GM18870 (cell line): Measurements from ENCODE around the gene CENPN.

Experiments
- ATAC-seq: cut with Tn5 transposase; IDR thresholded peaks from one replicate; pipeline ENCODE4 v1.9.1; 2021; ENCODE audit warnings: moderate library complexity; ENCODE audit not compliant: unreplicated experiment

Gene CENPN, protein sequence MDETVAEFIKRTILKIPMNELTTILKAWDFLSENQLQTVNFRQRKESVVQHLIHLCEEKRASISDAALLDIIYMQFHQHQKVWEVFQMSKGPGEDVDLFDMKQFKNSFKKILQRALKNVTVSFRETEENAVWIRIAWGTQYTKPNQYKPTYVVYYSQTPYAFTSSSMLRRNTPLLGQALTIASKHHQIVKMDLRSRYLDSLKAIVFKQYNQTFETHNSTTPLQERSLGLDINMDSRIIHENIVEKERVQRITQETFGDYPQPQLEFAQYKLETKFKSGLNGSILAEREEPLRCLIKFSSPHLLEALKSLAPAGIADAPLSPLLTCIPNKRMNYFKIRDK

DNA sequence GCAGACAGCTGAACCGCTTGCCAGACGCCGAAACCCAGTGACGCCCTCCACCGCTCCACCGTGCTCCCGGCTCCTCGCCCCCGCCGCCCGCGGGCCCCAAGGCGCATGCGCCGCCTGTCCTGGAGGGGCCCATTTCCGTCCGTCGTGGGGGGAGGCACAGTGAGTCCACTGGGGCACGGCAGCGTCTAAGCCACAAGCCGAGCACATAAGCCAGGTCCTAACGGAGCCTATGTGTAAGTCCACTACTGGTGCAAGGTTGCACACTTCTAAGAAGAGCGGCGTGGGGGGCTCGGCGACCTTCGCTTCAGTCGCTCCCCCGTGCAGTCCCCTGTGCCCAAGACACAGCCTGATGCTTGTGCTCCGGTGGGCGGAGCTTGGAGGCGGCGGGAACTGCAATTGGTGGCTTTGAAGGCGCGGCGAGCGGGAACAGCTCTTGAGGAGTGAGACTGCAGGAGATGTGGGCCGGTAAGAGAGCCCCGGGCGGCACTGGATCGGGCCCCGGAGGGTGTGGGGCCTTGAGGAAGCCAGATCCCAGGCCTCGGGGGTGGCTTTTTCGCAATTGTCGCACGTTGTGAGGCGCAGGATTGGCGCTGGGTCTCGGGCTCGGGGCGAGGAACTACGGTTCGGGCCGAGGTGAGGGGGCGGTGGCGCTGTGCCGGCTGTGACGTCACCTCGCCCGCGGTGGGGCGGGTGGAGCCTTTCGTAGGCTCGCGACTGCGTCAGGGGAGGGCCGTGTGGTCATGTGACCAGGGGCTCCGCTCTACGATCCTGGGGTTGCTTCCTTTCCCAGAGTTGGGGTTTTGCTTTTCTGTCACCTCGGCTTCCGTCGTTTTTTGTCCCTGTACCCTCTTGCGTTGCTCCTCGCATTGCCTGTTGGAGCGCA is at the start of gene CENPN, which contains the start of gene CMC2:
Gene CENPN, plus strand, starts transcription at position 402 of the 883 bp plus-strand sequence. CDS start 4,726 bp downstream, outside the sequence.
Gene CMC2, minus strand, starts transcription at position 73 of the 883 bp plus-strand sequence. CDS start 9,491 bp downstream, outside the sequence.
- peak; percentile 90 for ATAC-seq

DNA sequence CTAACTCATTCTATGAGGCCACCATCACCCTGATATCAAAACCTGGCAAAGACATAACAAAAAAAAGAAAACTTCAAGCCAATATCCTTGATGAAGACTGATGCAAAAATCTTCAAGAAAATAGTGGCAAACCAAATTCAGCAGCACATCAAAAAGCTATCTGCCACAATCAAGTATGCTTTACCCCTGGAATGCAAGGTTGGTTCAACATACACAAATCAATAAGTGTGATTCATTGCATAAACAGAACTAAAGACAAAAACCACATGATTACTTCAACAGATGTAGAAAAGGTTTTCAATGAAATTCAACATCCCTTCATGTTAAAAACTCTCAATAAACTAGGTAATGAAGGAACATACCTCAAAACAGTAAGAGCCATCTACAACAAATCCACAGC is 48.7 kb upstream of the CENPN start:
- ATAC-seq = no peak

DNA sequence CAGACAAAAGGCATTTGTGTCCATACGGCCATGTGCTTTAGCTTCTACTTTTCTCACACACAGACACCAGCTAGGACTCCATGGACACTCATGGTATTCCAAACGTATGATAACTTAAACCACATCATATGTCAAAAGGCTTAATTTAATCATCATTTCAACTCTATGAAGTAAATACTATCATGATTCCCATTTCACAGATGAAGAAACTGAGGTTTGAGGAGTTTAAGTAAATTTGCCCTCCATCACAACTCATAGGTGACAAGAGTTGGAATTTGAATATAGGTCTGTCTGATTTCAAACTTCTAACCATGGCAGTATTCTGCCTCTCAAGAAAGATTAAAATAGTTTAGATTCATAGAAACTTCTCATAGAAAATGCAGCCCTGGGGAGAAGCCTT is 44.1 kb upstream of the CENPN start:
- ATAC-seq = no peak

DNA sequence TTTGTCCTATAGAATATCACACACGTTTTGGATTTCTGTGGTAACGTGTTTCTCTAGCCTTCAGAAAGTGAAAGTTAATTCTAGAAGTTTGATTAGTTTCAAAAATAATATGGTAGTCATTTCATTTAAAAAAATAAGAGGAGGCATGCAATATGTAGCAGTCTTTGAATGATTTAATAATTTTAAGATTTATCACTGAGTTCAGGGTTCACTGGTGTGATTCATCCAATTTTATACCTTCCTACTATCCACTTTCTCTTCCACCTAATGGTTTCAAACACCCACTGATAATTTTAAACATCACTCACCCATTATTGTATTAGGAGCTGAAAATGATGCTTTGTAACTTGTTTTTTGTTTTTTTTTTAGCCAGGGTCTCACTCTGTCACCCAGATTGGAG is 42.7 kb upstream of the CENPN start:
- ATAC-seq = no peak

DNA sequence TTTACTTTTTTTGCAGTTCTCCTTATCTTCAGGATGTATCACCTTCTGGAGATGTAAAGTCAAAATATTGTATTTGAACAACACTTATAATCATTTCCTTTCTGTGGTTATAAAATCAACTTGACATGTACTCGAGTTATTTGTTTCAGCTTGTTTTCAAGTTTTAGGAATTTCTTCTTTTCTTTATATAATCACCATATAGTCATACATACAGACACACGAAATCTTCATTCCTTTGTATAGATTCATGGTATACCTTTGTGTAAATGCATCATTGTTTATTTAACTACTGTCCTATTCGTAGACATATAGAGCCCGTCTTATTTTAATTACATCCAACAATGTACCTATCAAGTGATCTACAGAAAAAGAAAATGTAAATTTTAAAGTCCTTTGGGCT is 40.4 kb upstream of the CENPN start:
- ATAC-seq = no peak

DNA sequence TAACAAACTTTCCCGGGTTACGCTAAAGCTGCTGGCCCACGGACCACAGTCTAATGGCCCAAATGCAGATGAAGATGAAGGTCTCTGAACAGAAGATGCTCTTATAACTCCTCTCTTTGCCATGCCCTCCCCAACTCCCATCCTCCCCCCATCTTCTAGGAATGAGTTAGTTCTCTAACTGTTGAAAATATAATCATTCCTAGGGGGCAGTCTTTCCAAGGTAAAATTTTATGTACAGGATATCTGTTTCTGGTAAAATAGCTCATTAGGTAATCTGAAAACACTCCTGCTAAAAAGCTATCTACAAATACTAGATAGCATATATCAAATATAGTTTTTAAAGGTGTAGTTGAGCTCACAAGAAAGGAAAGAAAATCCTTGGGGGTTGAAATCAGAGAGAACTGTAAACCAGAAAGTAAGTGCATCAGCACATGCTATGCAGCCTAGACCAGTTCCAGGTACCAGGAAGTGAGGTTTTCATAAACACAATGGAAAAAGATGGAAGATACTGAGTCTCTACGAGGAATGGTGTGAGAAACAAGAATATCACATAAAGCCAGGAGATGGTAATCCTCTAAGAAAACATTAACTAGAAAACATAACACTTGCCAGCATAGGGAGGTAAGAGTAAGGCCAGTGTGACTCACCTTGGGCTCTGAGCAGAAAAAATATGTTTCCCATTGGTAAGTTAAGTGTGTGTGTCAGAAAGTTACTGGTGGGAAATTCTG is 38.5 kb upstream of the CENPN start:
- ATAC-seq = no peak

DNA sequence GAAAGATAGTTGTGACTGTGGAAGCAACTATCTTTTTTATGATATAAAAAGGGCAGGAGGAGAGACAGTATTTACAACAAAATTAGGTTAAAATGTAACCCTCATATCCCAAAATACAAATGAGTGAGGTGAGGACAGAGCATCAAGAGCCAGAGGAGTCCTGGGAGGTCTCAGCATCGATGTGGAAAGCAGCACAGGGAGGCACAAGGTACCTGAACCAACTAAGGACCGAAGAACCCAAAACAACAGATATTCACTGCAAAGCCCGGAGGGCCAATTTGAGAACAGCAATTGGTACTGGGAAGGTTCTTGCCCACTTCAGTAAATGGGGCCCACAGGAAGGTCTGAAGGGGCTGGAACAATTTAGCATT is 37.9 kb upstream of the CENPN start:
- ATAC-seq = no peak

DNA sequence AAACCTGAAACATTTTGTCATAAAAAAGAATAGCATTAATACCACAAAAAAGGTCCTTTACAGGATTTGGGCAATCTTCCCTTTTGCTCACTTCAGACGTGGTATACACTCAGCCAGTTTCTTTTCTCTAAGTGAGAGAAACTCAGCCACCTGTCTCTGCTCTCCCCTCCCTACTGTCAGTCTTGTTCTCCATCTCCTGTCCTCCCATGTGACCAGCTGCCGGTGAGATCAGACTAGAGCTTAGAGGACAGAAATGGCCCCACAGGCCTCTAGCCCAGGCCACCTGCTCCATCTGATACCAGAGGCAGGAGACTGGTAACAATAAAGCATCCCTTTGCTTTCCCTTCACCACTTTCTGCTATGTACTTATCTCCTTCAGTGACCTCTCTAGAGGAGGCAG is 35.2 kb upstream of the CENPN start:
- no peak for ATAC-seq

DNA sequence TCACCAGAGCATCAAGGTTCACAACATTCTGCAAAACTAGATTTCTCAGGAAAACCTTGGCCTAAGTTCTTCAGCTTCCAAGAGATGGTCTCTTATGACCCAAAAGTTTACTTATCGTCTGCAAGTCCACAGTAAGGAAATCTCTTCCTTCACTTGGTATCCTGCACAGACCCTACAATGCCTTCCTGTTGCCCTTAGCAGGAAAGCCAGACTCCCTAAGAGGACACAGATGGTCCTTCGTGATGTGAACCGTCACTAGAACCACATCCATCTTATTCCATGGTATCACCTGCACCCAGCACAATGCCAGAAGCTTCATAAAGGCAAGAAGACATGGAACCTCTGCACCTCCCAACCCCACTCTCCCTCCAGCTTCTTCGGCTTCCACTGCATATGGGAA is 34.4 kb upstream of the CENPN start:
- no peak for ATAC-seq

DNA sequence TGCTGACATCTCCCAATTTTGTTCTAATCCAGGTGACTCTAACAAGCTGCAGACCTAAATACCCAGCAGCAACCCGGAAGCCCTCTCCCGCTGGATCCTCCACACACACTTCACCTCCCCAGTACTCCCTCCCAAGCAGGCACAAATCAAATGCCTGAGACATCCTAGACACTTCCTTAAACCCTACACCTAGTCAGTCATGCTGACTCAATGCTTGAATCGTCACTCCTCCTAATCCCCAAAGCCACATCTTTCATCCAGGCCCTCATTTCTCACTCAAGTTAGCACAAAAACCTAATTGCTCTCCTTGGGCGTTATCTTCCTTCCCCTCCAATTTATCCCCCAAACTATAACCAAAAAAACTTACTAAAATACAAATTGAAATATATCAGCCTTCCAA is 33.0 kb upstream of the CENPN start:
- ATAC-seq = no peak

DNA sequence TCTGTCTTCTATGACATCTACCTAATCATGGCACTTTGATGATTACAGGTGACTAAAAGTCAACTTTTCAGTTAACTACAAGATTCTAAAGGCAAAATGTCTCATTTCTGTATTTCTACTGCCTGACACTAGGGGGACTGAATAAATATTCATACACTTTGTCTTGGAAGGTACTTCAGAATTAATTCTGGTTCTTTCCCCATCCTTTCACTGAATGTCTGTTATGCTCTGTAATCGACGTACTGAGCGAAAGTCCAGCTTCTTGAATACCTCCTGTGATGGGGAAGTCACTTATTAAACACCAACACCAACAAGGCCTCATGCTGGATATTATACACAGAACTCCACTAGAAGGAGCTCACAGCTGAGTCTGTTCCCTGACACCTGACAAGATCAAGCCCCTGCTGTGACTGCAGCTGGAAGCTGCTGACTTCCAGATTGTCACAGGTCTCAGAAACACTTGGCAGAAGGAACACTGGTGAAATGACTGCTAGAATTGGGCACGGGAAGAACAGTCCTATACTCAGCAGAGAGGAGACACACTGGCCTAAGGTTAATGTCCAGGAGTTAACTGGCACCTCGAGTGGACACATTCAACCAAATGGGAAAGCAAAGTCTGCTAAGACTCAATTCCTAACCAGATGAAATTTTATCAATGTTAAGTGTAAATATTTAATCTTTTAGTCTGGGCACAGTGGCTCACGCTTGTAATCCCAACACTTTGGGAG is 32.2 kb upstream of the CENPN start:
- no peak for ATAC-seq

DNA sequence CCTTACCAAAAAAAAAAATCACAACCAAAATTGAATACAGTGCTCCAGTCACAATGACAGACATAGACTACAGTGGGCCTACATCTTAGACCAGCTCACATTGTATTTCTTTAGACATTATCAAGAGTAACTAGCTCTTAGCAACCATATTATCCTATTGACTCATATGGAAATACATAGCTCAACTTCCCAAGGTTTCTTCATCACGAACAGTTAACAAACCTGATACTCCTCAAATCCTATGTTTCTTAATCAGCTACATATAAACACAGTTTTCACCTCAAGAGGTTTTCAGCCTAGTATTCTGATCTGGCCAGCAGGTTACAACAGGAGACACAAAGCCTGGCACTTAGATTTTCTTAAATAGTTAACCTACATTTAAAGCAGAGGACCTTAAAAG is 30.1 kb upstream of the CENPN start:
- ATAC-seq = no peak

DNA sequence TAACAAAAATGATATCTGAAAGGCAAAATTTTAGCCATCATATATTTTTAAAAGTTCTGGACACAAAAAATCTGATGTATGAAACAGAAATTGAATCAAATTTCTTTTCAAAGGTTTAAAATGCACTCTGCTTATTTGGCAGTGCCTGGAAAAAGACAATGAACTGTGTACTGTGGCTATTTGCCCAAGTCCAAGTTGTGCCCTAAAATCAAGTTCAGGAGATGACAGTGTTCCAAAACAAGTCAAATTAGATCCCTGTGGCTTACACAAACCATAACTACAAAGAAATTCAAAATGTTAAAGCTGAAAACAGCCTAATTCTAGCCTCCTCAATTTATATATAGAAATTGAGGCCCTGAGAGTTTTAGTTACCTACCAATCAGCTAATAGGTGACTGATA is 25.9 kb upstream of the CENPN start:
- ATAC-seq = no peak

DNA sequence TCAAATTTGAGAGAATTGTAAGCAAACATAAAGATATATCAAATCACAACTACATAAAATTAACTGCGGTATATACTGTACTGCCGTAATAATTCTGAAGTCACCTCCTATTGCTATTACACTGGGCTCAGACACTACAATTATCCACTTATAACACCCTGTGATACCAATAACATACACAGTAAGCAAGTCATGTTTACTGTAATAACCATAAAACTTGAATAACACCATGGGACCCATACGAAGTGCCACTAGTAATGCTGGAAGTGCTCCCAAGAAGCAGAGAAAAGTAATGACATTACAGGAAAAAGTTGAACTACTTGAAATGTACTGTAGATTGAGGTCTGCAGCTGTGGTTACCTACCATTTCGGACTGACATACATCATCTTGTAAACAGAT is 24.4 kb upstream of the CENPN start:
- no peak for ATAC-seq

DNA sequence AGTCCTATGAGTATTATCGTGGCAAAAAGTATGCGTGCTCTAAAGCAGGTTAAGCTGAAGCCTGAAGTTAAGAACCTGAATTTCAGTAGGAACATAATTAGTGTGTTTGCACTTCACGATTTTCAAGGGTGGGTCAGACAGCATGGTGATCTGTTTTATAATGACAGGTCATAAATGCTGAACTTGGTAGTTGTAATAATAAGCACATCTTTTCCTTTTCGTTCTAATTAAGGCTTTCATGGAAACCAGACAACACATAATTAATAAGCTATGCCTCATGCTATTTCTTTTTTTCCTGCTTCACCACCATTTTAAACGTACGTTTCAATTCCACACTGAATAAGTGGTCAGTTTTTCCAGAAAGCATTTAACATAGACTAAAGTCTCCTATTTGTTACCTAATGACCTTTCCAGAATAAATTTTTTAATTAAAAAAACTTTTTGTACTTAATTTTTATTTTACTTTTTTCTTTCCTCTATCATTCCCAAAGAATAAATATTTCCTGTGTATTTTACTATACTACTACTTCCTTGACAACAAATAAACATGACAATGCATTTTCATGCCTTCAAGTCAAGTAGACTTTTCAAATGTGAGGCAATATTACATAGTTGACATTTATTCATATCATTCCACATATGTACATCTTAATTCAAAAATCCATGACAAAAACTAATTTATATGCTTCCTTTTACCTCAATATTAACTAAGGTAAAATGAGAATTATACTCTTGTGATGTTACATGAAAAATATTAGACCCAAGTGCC is 22.7 kb upstream of the CENPN start:
- ATAC-seq = no peak

DNA sequence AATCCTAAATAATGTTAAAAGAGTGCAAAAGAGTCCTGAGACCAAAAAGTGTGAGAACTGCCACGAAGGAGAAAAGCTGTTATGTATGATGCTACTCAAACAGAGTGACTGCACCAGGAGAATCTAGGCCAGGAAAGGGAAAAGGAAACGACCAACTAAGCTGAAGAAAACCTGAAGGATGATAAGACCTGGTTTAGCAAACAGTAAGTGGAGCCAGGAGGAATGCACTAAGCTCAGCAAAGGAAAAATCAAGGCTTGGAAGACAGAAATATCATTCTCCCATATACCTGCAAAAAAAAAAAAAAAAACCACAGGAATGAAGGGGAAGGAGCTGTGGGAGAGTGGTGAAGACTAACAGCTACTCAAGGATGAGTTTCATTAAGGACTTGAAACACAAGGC is 21.4 kb upstream of the CENPN start:
- no peak for ATAC-seq

DNA sequence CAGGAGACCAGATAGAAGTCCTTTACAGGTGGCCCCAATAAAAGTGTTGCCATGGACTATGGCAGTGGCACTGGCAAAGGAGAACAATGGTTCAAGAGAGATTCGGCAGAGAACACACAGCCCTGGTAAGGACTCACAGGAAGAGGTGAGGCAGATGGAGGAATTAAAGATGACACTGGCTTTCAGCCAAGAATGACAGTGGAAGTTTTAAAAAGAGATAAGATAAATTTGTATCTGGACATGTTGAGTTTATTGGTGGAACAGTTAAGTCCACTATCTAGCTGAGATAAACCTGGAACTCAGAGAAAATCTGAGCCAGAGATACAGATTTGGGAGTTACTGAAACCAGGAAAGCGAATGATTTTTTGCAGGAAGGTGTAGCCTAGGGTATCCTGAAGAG is 20.5 kb upstream of the CENPN start:
- no peak for ATAC-seq

DNA sequence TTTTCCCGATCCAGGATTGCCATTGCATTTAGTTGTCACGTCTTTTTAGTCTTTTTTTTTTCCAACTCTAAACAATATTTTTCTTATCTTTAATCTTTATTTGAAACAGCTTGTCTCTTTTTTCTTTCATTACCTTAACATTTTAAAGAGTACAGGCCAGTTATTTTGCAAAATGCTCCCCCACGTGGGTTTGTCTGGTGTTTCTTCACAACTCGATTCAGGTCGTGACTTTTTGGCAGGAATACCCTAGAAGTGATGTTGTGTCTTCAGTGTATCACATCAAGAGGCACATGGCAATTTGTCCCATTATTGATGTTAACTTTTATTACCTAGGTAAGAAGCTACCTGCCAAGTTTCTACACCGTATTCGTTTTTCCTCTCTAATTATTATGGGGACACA is 18.3 kb upstream of the CENPN start:
- no peak for ATAC-seq

DNA sequence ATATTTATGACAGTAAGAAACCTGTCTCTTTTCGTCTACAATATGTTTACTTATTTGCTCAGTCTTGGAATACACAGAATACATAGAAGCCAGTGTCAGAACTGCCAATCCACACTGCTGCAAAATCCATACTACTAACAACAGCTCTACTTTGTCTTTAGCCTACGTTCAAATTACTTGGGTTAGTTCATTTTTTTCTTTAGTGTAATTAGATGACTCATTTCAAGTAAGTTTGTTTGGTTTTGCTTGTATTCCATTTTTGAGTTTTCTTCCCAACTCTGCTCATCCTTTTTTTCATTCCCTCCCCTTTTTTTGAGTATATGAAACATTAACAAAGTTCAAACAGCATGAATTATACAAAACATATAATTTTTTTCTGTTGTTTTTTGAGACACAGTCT is 17.2 kb upstream of the CENPN start:
- ATAC-seq = no peak

DNA sequence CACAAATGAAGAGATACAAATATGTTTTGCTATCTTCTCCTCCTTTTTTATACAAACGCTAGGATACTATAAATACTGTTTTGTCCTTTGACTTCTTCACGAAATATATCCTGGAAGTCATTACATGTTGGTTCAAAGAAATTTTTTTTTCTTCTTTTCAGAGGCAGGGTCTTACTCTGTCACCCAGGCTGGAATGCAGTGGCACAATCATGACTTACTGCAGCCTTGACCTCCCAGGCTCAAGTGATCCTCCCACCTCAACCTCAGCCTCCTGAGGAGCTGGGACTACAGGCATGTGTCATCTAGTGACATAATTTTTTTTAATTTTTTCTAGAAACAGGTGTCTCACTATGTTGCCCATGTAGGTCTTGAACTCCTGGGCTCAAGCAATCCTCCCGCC is 16.4 kb upstream of the CENPN start:
- no peak for ATAC-seq
